ENCODE results near the gene THAP7. TPM values are rescaled to one million over a fixed set of nuclear protein-coding genes. Genes with fewer than 3 reads are reported as not detected.

Gene THAP7
- polyA plus RNA-seq, 1 donor (not counting 4 experiments of a cell fraction or from before 2014, with no cell fraction given) = 10.4 TPM

- DNase-seq (ENCODE audit: low read depth, low spot score) = no peak
- dilution Hi-C loops (cut with MboI; ENCODE audit: extremely low pct_ligation_motif_present, low sequenced_read_pairs) = no loop called here
- no peaks in the 10 kb centered on the region for H3K9me1 ChIP-seq (ENCODE audit: control insufficient read depth, extremely low read depth, insufficient read depth, low read length)
- H3K9me3 ChIP-seq (ENCODE audit: control insufficient read depth, low read depth, low read length) = no peaks in the 10 kb centered on the region
- H3K4me2 ChIP-seq (ENCODE audit: control insufficient read depth, extremely low read depth, insufficient read depth, low read depth, low read length) = no peak overlapping the region
- peaks cover 11% of the 10 kb centered on the region for H3K27me3 ChIP-seq (ENCODE audit: control insufficient read depth, extremely low read depth, insufficient read depth, low read length)
- H4K20me1 ChIP-seq (ENCODE audit: control insufficient read depth, extremely low read depth, insufficient read depth, low read length) = no peaks in the 10 kb centered on the region
- no peak overlapping the region for H3K9ac ChIP-seq (ENCODE audit: control insufficient read depth, extremely low read depth, insufficient read depth, low read length)
- no peak for TF ChIP-seq CTCF (optimal IDR thresholded peaks at IDR 0.05 in 1 of 3, IDR thresholded peaks at IDR 0.05 in 1 of 3, conservative IDR thresholded peaks at IDR 0.05 in 1 of 3; ENCODE audit: extremely low read depth in 1 of 3, insufficient read depth in 2 of 3, low read length in 3 of 3)
- no peak for TF ChIP-seq EZH2 (IDR thresholded peaks at IDR 0.05; ENCODE audit: low read length)
- no peaks in the 10 kb centered on the region for H3K36me3 ChIP-seq (ENCODE audit: control insufficient read depth in 2 of 2, extremely low read depth in 1 of 2, insufficient read depth in 2 of 2, low read length in 2 of 2)
- no peak for FAIRE-seq
- no peak overlapping the region for H2AFZ ChIP-seq (ENCODE audit: control insufficient read depth, low read length)
- peaks cover 17% of the 10 kb centered on the region for H3K4me1 ChIP-seq (ENCODE audit: control insufficient read depth, extremely low read depth, insufficient read depth, low read length)
- no peaks in the 10 kb centered on the region for H3K79me2 ChIP-seq (ENCODE audit: control insufficient read depth, insufficient read depth, low read length)
- no peak overlapping the region for H3K4me3 ChIP-seq (ENCODE audit: control insufficient read depth in 2 of 3, extremely low read depth in 1 of 3, insufficient read depth in 2 of 3, low read depth in 1 of 3, low read length in 3 of 3)
- H3K27ac ChIP-seq (ENCODE audit: control insufficient read depth, insufficient read depth, low read length) = no peak overlapping the region
Measured at GRCh38 chr22:20965888-20966855, 35.7 kb downstream of the THAP7 start.

GRCh38 chr22:20965104-20965887 lies 36.6 kb downstream of the THAP7 start:
- Histone ChIP-seq H3K9me3 (ENCODE audit: control insufficient read depth, low read depth, low read length) (no peaks in the 10 kb centered on the region), H3K9me1 (ENCODE audit: control insufficient read depth, extremely low read depth, insufficient read depth, low read length) (no peaks in the 10 kb centered on the region), H3K79me2 (ENCODE audit: control insufficient read depth, insufficient read depth, low read length) (no peaks in the 10 kb centered on the region), H3K36me3 (ENCODE audit: control insufficient read depth in 2 of 2, extremely low read depth in 1 of 2, insufficient read depth in 2 of 2, low read length in 2 of 2) (no peaks in the 10 kb centered on the region), H3K9ac (ENCODE audit: control insufficient read depth, extremely low read depth, insufficient read depth, low read length) (no peak overlapping the region), H3K27me3 (ENCODE audit: control insufficient read depth, extremely low read depth, insufficient read depth, low read length) (peaks cover 11% of the 10 kb centered on the region), H3K4me3 (ENCODE audit: control insufficient read depth in 2 of 3, extremely low read depth in 1 of 3, insufficient read depth in 2 of 3, low read depth in 1 of 3, low read length in 3 of 3) (peak overlapping the region in 2 of 3 experiments; percentile 18 to 46), H3K4me1 (ENCODE audit: control insufficient read depth, extremely low read depth, insufficient read depth, low read length) (peaks cover 17% of the 10 kb centered on the region), H3K27ac (ENCODE audit: control insufficient read depth, insufficient read depth, low read length) (no peak overlapping the region), H3K4me2 (ENCODE audit: control insufficient read depth, extremely low read depth, insufficient read depth, low read depth, low read length) (peak overlapping the region; percentile 41), H4K20me1 (ENCODE audit: control insufficient read depth, extremely low read depth, insufficient read depth, low read length) (no peaks in the 10 kb centered on the region), H2AFZ (ENCODE audit: control insufficient read depth, low read length) (peak overlapping the region; percentile 26)
- TF ChIP-seq EZH2 (IDR thresholded peaks at IDR 0.05; ENCODE audit: low read length) = no peak
- no peak for TF ChIP-seq CTCF (optimal IDR thresholded peaks at IDR 0.05 in 1 of 3, IDR thresholded peaks at IDR 0.05 in 1 of 3, conservative IDR thresholded peaks at IDR 0.05 in 1 of 3; ENCODE audit: extremely low read depth in 1 of 3, insufficient read depth in 2 of 3, low read length in 3 of 3)
- dilution Hi-C loops (cut with MboI; ENCODE audit: extremely low pct_ligation_motif_present, low sequenced_read_pairs) = no loop called here
- DNase-seq (ENCODE audit: low read depth, low spot score) (no peak), FAIRE-seq (no peak)
